T-helper 1 cell treated with Interleukin-12 subunit alpha and Interleukin-12 subunit beta and Interleukin-4 antibody, amounts not matched to agents 30 ng/mL and 1 ng/mL, for 36 hours (primary cell): ENCODE data around the gene UNC93A. TPM values are rescaled to one million over a fixed set of nuclear protein-coding genes. Genes with fewer than 3 reads are reported as not detected.
"Not testable (repeated sequence)": the region's sequence is repeated elsewhere in the genome, so short reads cannot be mapped to it uniquely, and the experiment has no call there.

Experiments
- intact Hi-C: fragments of 100-400 bp; cut with micrococcal nuclease; formaldehyde crosslinking; loops from one replicate; pipeline ENCODE4 v1.15.1; 2024
- total RNA-seq: library from RNA; stranded (reverse); gene quantifications from 2 replicates; pipeline ENCODE4 v1.2.3, GENCODE V29; 2022

The UNC93A gene
- total RNA-seq, 1 donor from 2014 or later: not detected

DNA sequence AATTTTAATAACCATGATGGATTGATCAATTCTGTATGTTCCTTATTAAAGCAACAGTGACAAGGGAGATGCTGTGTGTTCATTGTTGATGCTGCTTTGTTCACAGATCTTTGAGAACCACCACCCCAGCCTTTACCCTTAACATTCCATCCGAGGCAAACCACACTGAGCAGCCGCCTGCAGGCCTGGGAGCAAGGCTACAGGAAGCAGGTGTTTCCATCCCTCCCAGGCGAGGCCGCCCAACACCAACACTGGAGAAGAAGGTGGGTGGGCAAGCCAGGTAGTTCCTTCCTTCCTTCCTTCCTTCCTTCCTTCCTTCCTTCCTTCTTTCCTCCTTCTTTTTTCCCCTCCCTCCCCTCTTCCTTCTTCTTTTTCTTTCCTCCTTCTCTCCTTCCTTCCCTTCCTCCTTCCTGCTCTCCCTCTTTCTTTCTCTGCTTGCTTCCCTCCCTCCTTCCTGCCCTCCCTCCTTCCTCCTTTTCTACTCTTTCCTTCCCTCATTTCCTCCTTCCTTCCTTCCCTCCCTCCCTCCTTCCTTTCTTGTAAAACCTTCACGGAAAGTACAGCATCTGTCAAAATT is 47.5 kb downstream of the UNC93A start:
- intact Hi-C loops: no loop called here

DNA sequence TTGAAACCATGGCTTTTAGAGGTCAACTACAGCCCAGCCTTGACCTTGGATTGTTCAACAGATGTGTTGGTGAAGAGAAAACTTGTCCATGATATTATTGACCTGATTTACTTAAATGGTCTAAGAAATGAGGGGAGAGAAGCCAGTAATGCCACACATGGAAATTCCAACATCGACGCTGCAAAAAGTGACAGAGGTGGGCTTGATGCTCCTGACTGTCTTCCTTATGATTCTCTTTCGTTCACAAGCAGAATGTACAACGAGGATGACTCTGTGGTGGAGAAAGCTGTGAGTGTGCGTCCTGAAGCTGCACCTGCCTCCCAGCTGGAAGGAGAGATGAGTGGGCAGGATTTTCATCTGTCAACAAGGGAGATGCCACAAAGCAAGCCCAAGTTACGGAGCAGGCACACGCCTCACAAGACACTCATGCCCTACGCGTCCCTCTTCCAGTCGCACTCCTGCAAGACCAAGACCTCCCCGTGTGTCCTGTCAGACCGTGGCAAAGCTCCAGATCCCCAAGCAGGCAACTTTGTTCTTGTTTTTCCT is 50.0 kb downstream of the UNC93A start:
- intact Hi-C loops: no loop called here

DNA sequence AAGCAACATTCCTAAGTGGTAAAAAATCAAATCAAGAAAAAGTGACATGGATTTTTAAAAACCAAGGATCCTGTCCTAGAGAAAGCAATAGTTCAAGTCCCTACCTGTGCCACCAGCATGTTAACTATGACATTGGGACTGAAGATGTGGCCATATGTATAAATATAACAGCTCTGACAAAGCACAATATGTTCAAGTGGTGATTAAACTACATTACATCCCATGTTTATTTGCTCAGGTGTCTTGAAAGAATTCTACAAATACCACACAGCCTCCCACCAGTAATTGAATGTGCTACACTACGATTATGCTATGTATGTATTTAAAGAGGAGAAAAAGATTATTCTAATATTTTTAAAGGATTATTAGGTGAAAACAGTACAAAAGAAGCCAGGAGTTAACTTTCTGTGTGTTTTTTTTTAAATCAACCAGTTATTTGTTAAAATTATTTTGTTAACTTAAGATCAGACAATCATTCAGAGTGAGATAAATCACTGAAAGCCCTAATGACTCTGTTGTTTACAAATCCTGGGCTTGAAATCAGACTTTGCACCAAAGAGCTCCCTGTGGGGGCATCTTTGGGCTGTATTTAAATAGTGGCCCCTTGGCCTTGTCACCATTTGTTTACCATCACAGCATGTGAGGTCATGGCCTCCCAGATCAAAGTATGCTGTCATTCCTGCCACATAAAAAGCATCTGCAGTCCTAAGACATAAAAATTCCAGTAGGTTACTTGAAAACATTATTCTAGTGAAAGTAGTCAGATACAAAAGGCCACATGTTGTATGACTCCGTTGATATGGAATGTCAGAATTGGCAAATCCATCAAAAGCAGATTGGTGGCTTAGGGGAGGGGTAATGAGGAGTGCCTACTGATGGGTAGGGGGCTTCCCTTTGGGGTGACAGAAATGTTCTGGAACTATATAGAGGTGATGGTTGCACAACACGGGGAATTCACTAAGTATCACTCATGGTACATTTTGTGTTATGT is 50.8 kb downstream of the UNC93A start:
- intact Hi-C loops: no loop called here

DNA sequence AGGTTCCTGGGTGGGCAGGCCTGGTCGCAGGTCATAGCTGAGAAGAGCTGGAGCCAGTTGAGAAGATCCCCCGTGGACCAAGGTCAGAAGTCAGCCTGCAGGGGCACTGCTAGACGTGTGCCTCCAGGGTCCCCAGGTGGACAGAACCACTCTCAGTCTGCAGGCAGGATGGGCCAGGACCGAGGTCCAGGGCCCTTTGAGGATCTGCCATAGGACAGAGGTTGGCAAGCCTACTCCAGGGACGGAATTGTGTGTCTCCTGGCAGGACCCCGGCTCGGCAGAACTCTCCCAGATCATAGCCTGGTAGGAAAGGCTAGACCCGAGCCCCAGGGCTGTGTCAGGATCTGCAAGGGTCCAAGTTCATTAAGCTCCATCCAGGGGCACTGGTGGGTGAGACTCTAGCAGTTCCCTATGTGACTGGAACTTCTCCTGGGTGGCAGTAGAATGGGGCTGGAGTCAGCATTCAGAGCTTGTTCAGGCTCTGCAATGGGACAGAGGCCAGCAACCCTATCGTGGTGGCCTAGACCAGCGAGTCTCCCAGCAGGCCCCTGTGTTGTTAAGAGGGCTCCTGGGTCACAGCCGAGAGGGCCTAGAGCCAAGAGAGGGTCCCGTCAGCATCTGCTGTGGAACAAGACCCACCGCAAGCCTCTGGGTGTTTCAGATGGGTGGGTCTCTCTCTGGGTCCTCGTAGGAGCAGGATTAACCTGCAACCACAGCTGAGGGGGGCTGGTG is 51.9 kb downstream of the UNC93A start:
- intact Hi-C loops: no loop called here

DNA sequence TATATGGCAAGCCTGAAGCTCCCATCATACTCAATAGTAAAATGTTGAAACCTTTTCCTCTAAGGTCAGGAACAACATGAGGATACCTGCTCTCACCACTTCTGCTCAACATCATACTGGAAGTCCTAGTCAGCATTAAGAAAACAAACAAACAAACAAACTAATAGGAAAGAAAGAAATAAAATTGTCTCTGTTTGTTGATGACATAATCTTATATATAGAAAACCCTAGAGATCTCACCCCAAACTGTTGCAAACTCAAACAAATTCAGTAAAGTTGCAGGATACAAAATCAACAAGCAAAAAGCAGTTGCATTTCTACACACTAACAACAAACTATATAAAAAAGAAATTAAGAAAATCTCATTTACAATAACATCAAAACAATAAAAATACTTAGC is 54.2 kb downstream of the UNC93A start:
- intact Hi-C loops: no loop called here

DNA sequence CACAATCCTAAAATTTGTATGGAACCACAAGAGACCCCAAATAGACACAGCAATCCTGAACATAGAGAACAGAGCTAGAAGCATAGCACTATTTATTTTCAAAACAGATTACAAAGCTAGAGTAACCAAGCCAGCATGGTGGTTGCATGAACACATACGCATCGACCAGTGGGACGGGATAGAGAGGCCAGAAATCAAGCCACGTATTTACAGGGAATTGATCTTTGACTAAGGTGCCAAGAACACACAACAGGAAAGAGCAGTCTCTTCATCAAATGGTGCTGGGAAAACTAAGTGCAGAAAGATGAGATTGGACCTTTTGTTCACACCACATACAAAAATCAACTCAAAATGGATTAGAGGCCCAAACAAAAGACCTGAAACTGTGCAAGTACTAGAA is 54.8 kb downstream of the UNC93A start:
- intact Hi-C loops: no loop called here

DNA sequence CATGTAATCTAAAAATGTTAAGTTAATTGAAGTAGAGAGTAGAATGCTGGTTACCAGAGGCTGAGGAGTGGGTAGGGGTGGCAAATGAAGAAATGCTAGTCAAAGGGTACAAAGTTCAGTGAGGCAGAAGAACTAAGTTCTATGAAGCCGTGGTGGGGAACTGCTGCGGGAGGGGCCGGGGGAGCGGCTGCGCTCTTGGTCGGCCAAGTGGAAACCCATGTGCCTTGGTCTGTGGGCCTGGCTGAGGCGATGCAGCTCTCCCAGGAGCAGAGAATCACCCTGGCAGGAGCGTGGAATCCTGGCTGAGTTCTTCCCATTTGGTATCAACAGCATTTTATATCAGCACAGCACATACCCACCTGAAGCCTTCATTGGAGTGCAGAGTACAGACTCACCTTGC is 56.1 kb downstream of the UNC93A start:
- intact Hi-C loops: no loop called here

DNA sequence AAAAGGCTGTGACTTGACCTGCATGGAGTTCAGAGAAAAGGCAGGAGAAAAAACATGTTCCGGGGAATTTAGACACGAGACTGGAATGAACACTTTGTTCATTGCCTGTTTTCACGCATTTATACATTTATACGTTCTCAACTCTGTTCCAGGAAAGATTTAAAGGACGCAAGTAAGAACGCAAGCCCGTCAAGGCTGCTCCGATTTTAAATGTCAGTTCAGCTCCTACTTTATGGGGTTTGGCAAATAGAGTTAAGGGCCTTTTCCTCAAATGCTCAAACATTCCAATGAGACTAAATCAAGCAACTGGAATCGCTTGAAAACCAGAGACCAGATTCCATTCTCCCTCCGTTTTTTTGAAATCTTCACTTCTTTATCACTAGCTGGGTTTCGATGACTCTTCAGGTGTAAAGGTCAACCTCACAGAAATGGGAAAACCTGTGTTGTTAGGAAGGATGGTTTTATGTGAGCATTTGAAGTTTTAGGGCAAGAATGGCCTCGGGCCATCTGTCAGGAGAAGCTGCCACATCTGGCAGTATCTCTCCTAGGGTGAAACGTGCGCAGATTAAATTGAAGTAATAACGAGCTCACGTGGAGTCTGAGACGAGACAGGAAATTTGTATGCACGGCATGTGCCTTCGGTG is 58.6 kb downstream of the UNC93A start:
- intact Hi-C loops: loop anchor here (2.0 to 10.0 kb wide), 6 partner anchors 357 to 1007 kb away; partner anchors contain the start of genes AFDN, RPS6KA2 and SFT2D1

DNA sequence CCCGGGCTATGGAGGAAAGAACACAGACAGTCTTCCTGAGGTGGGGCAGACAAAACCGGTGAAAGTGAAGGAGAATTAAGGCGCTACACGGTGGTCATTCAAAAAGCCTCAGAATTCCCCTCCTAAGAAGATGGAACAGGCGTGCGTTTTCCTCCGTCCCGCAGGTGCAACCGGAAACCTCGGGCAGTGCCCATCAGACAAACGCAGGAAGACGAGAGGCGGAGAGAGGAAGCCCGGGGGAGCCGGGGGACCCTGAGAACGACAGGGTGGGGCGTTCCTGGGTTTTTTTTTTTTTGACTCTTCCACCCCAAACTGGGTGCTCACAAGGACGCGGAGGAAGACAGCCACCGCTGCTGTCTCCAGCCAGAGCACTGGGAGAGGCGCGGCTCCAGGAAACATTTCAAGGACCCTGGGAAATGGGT is 59.2 kb downstream of the UNC93A start:
- intact Hi-C loops: loop anchor here (2.0 to 10.0 kb wide), 6 partner anchors 357 to 1008 kb away; partner anchors contain the start of genes AFDN, RPS6KA2 and SFT2D1

DNA sequence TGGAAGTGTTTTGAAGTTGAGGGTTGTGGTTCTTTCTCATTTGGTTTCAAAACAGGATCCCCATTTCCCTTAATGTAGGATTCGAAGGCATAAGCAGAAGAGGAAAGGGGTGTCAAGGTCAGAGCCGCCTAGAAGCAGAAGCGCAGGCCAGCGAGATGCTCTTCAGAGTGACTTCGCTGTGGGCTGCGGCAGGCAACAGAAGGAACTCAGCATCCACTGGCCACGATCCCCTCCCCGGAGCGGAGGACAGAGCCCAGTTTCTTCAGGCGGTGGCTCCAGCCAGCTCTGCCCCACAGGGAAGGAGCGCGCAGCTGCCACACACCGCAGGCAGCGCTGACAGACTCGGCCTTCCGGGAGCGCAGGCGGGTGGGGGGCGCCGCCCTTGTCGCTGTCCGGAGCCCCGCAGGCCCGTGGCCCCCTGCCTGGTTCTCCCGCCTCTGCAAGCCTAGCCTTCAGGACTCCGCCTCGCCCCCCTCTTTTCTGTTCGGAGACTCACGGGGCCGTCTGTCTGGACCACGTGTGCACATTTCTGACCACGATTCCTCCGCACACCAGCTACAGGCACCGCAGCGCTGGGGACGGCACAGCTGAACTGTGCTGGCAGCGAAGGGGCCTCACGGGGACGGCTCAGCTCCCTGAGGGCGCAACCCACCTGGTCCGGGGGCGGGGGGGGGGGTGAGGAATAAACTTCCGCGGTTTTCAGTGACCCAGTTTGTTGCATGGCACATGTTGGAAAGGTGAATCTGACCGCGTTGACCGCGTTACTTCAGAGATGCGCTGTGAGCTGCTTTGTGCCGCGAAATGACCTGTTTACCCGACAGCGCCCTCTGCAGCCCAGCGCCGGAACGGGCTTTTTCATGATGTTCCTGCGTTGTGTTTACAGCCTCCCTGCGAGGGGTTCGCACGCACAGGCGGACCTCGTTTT is 59.9 kb downstream of the UNC93A start:
- intact Hi-C loops: loop anchor here (1.0 to 10.0 kb wide), 10 partner anchors 133 to 1009 kb away; partner anchors contain the start of genes AFDN, CEP43, RPS6KA2 and SFT2D1

DNA sequence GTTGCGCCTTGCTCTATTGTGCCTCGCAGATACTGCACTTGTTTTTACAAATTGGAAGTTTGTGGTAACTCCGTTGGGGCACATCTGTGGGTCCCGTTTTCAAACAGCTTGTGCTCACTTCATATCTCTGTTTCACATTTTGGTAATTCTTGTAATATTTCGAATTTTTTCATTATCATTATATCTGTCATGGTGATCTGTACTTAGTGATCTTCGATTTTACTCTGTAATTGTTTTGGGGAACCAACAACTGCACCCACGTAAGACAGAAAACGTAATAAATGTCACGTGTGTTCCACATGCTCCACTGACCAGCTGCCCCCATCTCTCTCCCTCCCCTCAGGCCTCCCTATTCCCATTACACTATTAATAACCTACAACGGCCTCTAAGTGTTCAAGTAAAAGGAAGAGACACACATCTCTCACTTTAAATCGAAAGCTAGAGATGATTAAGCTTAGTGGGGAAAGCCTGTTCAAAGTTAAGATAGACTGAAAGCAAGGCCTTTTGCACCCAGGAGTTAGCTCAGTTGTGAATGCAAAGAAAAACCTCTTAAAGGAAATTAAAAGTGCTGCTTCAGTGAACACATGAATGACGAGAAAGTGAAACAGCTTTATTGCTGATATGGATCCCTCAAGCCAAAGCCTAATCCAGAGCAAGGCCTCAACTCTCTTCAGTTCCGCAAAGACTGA is 60.7 kb downstream of the UNC93A start:
- intact Hi-C loops: loop anchor here (1.0 to 10.0 kb wide), 10 partner anchors 134 to 1010 kb away; partner anchors contain the start of genes AFDN, CEP43, RPS6KA2 and SFT2D1

DNA sequence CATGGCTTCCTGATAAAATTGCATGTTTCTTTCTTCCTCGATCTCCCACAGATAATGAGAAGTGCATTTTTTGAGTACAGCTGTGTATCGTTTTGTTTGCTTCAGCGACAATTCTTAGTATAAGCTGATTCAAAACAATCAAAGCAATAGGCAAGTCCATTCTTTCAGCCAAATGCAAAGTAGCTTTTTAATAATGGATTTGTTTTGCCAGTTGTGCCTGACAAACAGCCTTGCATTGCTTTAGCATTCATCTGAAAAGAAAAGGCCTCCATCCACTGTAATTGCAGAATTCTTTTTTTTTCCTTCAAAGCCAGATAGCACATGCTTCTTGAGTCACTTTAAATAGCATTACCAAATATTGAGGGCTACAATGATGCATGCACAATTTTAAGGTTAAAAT is 65.8 kb downstream of the UNC93A start:
- intact Hi-C loops: loop anchor here (10.0 kb wide), 1 partner anchor 582 kb away; no protein-coding TSS in a partner anchor

DNA sequence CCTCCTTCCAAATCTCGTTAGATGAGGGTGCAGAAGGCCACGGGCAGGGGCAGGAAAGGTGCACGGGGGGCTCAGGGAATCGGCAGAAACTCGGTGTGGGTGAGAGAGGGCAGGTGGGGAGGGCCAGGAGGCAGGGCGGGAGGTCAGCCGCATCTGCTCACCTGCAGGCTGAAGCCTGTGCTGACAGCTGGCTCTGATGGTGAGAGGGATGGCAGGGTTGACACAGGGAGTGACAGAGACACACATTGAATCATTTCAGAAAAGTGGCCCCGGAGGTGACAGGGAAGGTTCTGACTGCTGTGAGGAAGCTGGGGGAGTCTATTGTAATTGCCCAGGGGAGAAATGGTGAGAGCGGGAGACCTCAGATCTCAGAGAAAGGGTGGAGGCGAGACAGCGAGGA is 67.3 kb downstream of the UNC93A start:
- intact Hi-C loops: loop anchor here (10.0 kb wide), 1 partner anchor 584 kb away; no protein-coding TSS in a partner anchor

DNA sequence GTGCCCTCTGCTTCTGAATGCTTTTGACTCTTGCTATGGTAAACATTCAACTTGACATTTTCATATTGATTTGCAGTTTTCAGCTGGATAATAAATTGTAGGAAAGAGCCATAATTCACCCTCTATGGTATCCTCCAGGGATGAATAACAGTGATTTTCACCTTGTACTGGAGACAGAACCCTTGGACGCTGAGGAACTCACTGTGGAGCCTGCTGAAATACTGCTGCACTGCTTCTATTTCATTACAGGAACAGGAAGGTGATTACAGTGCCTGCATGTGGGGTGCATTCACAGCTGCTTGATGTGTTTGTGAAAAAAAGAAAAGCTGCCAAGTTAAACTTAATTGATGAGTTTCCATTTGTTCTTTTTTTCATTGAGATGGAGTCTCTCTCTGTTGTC is 70.1 kb downstream of the UNC93A start:
- intact Hi-C loops: not testable (repeated sequence)

Other genes starting within 250 kb of the UNC93A start
- gene CCR6, start 168.2 kb upstream of the UNC93A start, total RNA-seq: 0.42 and 0.49 TPM in 2 replicates
- not detected in 2 replicates for gene GPR31, start 133.3 kb upstream of the UNC93A start, total RNA-seq
- not detected in 2 replicates for gene TTLL2, start 33.8 kb downstream of the UNC93A start, total RNA-seq